Natural killer cell (primary cell): ENCODE measurements around the gene FAM168B. TPM values are rescaled to one million over a fixed set of nuclear protein-coding genes. Genes with fewer than 3 reads are reported as not detected.

ENCODE experiments used
- ATAC-seq, 3 donors: fragments of 150-1000 bp in 2 of 3; fragments of 200-7000 bp in 1 of 3; cut with Tn5 transposase; 1 replicate in 1 of 3; 2 replicates in 2 of 3; pipeline ENCODE4 v1.10.0; 2021; ENCODE audit warnings: mild to moderate bottlenecking in 2 of 3, moderate library complexity in 2 of 3
- DNase-seq, 2 donors: peaks; one replicate each; pipeline versions ENCODE4 v3.0.0 to v3.0.0-alpha.2; 2013 to 2021; ENCODE audit warnings: mixed read lengths in 1 of 2
- H3K27ac ChIP-seq: one replicate; pipeline ENCODE4 v1.5.1; 2013; ENCODE audit warnings: mild to moderate bottlenecking, low read length
- H3K27me3 ChIP-seq: one replicate; pipeline ENCODE4 v1.6.1; 2013; ENCODE audit warnings: low read length; ENCODE audit not compliant: control insufficient read depth, insufficient read depth
- H3K36me3 ChIP-seq: one replicate; pipeline ENCODE4 v1.6.1; 2013; ENCODE audit warnings: low read length; ENCODE audit not compliant: control insufficient read depth, insufficient read depth
- H3K4me1 ChIP-seq: one replicate; pipeline ENCODE4 v1.6.1; 2013; ENCODE audit warnings: low read length; ENCODE audit not compliant: control insufficient read depth, insufficient read depth
- H3K4me3 ChIP-seq: one replicate; pipeline ENCODE4 v1.5.1; 2013; ENCODE audit warnings: low read length
- H3K9me3 ChIP-seq: one replicate; pipeline ENCODE4 v1.6.1; 2013; ENCODE audit warnings: low read length; ENCODE audit not compliant: control insufficient read depth, insufficient read depth
- H3K27ac Mint-ChIP-seq, 2 donors: one replicate each; pipeline ENCODE4 v1.8.0; 2022; ENCODE audit warnings: mild to moderate bottlenecking in 2 of 2, mixed read lengths in 2 of 2, moderate library complexity in 1 of 2
- H3K27me3 Mint-ChIP-seq, 2 donors: one replicate each; pipeline ENCODE4 v1.8.0; 2022; ENCODE audit warnings: low read depth in 2 of 2, mixed read lengths in 2 of 2
- H3K36me3 Mint-ChIP-seq: one replicate; pipeline ENCODE4 v1.8.0; 2022; ENCODE audit warnings: mixed read lengths
- H3K4me1 Mint-ChIP-seq, 2 donors: one replicate each; pipeline ENCODE4 v1.8.0; 2022; ENCODE audit warnings: mixed read lengths in 2 of 2
- H3K4me3 Mint-ChIP-seq: one replicate; pipeline ENCODE4 v1.8.0; 2022; ENCODE audit warnings: mild to moderate bottlenecking, moderate library complexity, mixed read lengths
- H3K9me3 Mint-ChIP-seq, 2 donors: one replicate each; pipeline ENCODE4 v1.8.0; 2022; ENCODE audit warnings: mixed read lengths in 2 of 2
- CTCF ChIP-seq: fragments of 200-600 bp; IDR thresholded peaks from one replicate; pipeline ENCODE4 v1.8.0; 2022; ENCODE audit warnings: antibody characterized with exemption
- WGBS: methylation state at CpG from one replicate; pipeline ENCODE4 v1.1.7; 2013; ENCODE audit warnings: missing lambda C conversion rate; ENCODE audit not compliant: insufficient coverage; 5-methylcytosine and 5-hydroxymethylcytosine counted together
- intact Hi-C: fragments of 100-400 bp; cut with micrococcal nuclease; formaldehyde crosslinking; loops from one replicate; pipeline ENCODE4 v1.14.2; 2022
- total RNA-seq, 4 donors: library from RNA; stranded (reverse); fragments of 120-200 nt in 1 of 4; gene quantifications; one replicate each; pipeline versions ENCODE4 v1.2.3 to v1.2.4, GENCODE V29; 2013 to 2022

The FAM168B gene
- total RNA-seq, 3 donors from 2014 or later (not counting 1 experiment from before 2014, with no cell fraction given): 56.0 to 70.7 (median 65.3) TPM

- H3K27ac ChIP-seq: no peak overlapping the region
- 86% methylated on average over 11 of the region's 11 CpGs for WGBS
- no peak overlapping the region for H3K27ac Mint-ChIP-seq
- peaks cover 14% of the 10 kb centered on the region for H3K27me3 ChIP-seq
- H3K36me3 ChIP-seq: no peaks in the 10 kb centered on the region
- intact Hi-C loops: no loop called here
- H3K9me3 ChIP-seq: no peaks in the 10 kb centered on the region
- no peak for TF ChIP-seq CTCF
- H3K4me1 ChIP-seq: peaks cover 26% of the 10 kb centered on the region
- peaks cover 13 to 24% of the 10 kb centered on the region in 2 donors for H3K27me3 Mint-ChIP-seq
- DNase-seq (no peak), ATAC-seq (no peak)
- no peaks in the 10 kb centered on the region for H3K9me3 Mint-ChIP-seq
- peaks cover 10 to 17% of the 10 kb centered on the region in 2 donors for H3K4me1 Mint-ChIP-seq
- H3K4me3 ChIP-seq: no peak overlapping the region
- H3K4me3 Mint-ChIP-seq: no peak overlapping the region
- H3K36me3 Mint-ChIP-seq: no peaks in the 10 kb centered on the region
Observed at GRCh38 chr2:131036696-131037397, 56.4 kb downstream of the FAM168B start.

- H3K27ac Mint-ChIP-seq: no peak overlapping the region
- H3K27me3 Mint-ChIP-seq: peaks cover 13 to 24% of the 10 kb centered on the region in 2 donors
- DNase-seq (no peak), ATAC-seq (no peak)
- Histone ChIP-seq H3K4me1 (peaks cover 20% of the 10 kb centered on the region), H3K27ac (no peak overlapping the region), H3K9me3 (no peaks in the 10 kb centered on the region), H3K36me3 (no peaks in the 10 kb centered on the region), H3K27me3 (peaks cover 14% of the 10 kb centered on the region), H3K4me3 (no peak overlapping the region)
- no peak overlapping the region for H3K4me3 Mint-ChIP-seq
- peaks cover 5 to 12% of the 10 kb centered on the region in 2 donors for H3K4me1 Mint-ChIP-seq
- no peak for TF ChIP-seq CTCF
- 70% methylated on average over 6 of the region's 6 CpGs for WGBS
- no peaks in the 10 kb centered on the region for H3K9me3 Mint-ChIP-seq
- intact Hi-C loops: no loop called here
- H3K36me3 Mint-ChIP-seq: no peaks in the 10 kb centered on the region
Observed at GRCh38 chr2:131036269-131036668, 57.0 kb downstream of the FAM168B start.

GRCh38 chr2:131035826-131036231 is 57.4 kb downstream of the FAM168B start:
- Histone ChIP-seq H3K4me1 (peaks cover 16% of the 10 kb centered on the region), H3K27me3 (peaks cover 14% of the 10 kb centered on the region), H3K9me3 (no peaks in the 10 kb centered on the region), H3K36me3 (no peaks in the 10 kb centered on the region), H3K4me3 (no peak overlapping the region), H3K27ac (no peak overlapping the region)
- Mint-ChIP-seq H3K36me3 (no peaks in the 10 kb centered on the region), H3K27ac (no peak overlapping the region), H3K27me3 (peaks cover 13 to 19% of the 10 kb centered on the region in 2 donors), H3K4me3 (no peak overlapping the region), H3K9me3 (no peaks in the 10 kb centered on the region), H3K4me1 (peaks cover 1 to 7% of the 10 kb centered on the region in 2 donors)
- 74% methylated on average over 10 of the region's 10 CpGs for WGBS
- intact Hi-C loops: no loop called here
- no peak for TF ChIP-seq CTCF
- ATAC-seq: no peak
- no peak for DNase-seq
